HEK293 (cell line): ENCODE data around the gene NT5DC3.

Source experiments
- ZNF747 ChIP-seq: fragments of 450-650 bp; formaldehyde crosslinking; IDR thresholded peaks from 2 replicates; pipeline ENCODE4 v1.5.1; 2016; ENCODE audit warnings: missing biosample characterization, missing genetic modification characterization
- TF ChIP-seq, protein P1 (sequence below): fragments of 450-650 bp; formaldehyde crosslinking; IDR thresholded peaks from 2 replicates; pipeline ENCODE4 v1.5.1; 2016; ENCODE audit warnings: missing biosample characterization, missing genetic modification characterization
- TF ChIP-seq, protein P2 (sequence below): fragments of 450-650 bp; formaldehyde crosslinking; IDR thresholded peaks from 2 replicates; pipeline ENCODE4 v1.5.1; 2016; ENCODE audit warnings: missing biosample characterization, missing genetic modification characterization

DNA sequence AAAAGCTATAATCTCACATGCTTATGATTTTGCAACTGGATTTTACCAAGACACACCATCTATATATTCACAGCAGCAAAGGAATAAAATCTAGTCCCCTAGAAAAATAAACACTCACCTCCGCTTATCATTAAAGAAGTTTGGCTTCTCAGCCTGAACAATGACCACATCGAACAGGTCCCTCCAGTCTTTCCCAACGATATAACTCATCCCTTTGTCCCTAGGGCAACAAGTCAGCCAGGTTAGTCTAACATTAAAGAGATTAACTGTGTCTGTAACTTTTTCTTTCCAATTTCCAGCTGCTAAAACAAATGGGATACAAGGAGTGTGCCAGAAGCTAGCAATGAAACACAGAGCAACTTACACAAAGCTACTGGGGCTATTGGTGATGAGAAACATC lies 48.0 kb downstream of the NT5DC3 start:
- TF ChIP-seq, protein P1, sequence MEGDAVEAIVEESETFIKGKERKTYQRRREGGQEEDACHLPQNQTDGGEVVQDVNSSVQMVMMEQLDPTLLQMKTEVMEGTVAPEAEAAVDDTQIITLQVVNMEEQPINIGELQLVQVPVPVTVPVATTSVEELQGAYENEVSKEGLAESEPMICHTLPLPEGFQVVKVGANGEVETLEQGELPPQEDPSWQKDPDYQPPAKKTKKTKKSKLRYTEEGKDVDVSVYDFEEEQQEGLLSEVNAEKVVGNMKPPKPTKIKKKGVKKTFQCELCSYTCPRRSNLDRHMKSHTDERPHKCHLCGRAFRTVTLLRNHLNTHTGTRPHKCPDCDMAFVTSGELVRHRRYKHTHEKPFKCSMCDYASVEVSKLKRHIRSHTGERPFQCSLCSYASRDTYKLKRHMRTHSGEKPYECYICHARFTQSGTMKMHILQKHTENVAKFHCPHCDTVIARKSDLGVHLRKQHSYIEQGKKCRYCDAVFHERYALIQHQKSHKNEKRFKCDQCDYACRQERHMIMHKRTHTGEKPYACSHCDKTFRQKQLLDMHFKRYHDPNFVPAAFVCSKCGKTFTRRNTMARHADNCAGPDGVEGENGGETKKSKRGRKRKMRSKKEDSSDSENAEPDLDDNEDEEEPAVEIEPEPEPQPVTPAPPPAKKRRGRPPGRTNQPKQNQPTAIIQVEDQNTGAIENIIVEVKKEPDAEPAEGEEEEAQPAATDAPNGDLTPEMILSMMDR, result no peak
- TF ChIP-seq, protein P2, sequence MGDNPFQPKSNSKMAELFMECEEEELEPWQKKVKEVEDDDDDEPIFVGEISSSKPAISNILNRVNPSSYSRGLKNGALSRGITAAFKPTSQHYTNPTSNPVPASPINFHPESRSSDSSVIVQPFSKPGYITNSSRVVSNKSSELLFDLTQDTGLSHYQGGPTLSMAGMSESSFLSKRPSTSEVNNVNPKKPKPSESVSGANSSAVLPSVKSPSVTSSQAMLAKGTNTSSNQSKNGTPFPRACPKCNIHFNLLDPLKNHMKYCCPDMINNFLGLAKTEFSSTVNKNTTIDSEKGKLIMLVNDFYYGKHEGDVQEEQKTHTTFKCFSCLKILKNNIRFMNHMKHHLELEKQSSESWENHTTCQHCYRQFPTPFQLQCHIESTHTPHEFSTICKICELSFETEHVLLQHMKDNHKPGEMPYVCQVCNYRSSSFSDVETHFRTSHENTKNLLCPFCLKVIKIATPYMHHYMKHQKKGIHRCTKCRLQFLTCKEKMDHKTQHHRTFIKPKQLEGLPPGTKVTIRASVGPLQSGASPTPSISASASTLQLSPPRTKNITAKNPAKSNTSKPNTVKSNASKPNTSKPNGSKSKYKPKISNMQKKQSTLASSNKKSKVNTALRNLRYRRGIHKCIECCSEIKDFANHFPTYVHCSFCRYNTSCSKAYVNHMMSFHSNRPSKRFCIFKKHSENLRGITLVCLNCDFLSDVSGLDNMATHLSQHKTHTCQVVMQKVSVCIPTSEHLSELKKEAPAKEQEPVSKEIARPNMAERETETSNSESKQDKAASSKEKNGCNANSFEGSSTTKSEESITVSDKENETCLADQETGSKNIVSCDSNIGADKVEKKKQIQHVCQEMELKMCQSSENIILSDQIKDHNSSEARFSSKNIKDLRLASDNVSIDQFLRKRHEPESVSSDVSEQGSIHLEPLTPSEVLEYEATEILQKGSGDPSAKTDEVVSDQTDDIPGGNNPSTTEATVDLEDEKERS (tag by site-specific recombination), result no peak
- no peak for TF ChIP-seq ZNF747 (tag by site-specific recombination)
